Liver (tissue), 9 donors: Measurements from ENCODE around the gene DSG2. TPM values are rescaled to one million over a fixed set of nuclear protein-coding genes. Genes with fewer than 3 reads are reported as not detected.

Source experiments
- DNase-seq: peaks from one replicate; pipeline ENCODE4 v3.0.0-alpha.2; 2017; ENCODE audit warnings: low spot score
- H3K27ac ChIP-seq, 2 donors: one replicate each; pipeline ENCODE4 v1.7.0; 2013; ENCODE audit warnings: inconsistent platforms in 2 of 2, low read length in 2 of 2, control low read depth in 1 of 2, low read depth in 1 of 2, mild to moderate bottlenecking in 1 of 2
- H3K27me3 ChIP-seq, 4 donors: one replicate each; pipeline versions ENCODE4 v1.6.1 to v1.7.0; 2013; ENCODE audit warnings: low read length in 3 of 4, inconsistent platforms in 1 of 4, mild to moderate bottlenecking in 1 of 4, moderate library complexity in 1 of 4; ENCODE audit not compliant: control insufficient read depth in 4 of 4, insufficient read depth in 4 of 4
- H3K36me3 ChIP-seq, 4 donors: one replicate each; pipeline versions ENCODE4 v1.6.1 to v1.7.0; 2013; ENCODE audit warnings: low read length in 3 of 4, mild to moderate bottlenecking in 3 of 4, low read depth in 1 of 4, moderate library complexity in 1 of 4; ENCODE audit not compliant: control insufficient read depth in 4 of 4, insufficient read depth in 3 of 4
- H3K4me1 ChIP-seq, 4 donors: one replicate each; pipeline versions ENCODE4 v1.6.1 to v1.7.0; 2013; ENCODE audit warnings: low read length in 3 of 4, mild to moderate bottlenecking in 3 of 4, moderate library complexity in 1 of 4; ENCODE audit not compliant: control insufficient read depth in 4 of 4, insufficient read depth in 4 of 4
- H3K4me3 ChIP-seq, 3 donors: one replicate each; pipeline versions ENCODE4 v1.6.1 to v1.7.0; 2013; ENCODE audit warnings: low read length in 3 of 3, control low read depth in 1 of 3, low read depth in 1 of 3, mild to moderate bottlenecking in 1 of 3
- H3K9ac ChIP-seq, 2 donors: one replicate each; pipeline ENCODE4 v1.7.0; 2013; ENCODE audit warnings: low read length in 2 of 2, mild to moderate bottlenecking in 2 of 2, moderate library complexity in 2 of 2, control low read depth in 1 of 2, low read depth in 1 of 2
- H3K9me3 ChIP-seq, 4 donors: one replicate each; pipeline versions ENCODE4 v1.6.1 to v1.7.0; 2013; ENCODE audit warnings: low read length in 3 of 4; ENCODE audit not compliant: control insufficient read depth in 4 of 4
- ATF3 ChIP-seq: IDR thresholded peaks from 2 replicates; pipeline ENCODE4 v1.6.1; 2016; ENCODE audit warnings: antibody characterized with exemption
- EGR1 ChIP-seq, 2 donors: IDR thresholded peaks; 2 replicates each; pipeline ENCODE4 v1.6.1; 2016 to 2018; ENCODE audit warnings: antibody characterized with exemption in 2 of 2, low read depth in 2 of 2
- FOXA1 ChIP-seq: IDR thresholded peaks from 2 replicates; pipeline ENCODE4 v1.6.1; 2016; ENCODE audit warnings: antibody characterized with exemption
- FOXA2 ChIP-seq: IDR thresholded peaks from 2 replicates; pipeline ENCODE4 v1.6.1; 2016; ENCODE audit warnings: antibody characterized with exemption
- JUND ChIP-seq, 2 donors: IDR thresholded peaks; 2 replicates each; pipeline ENCODE4 v1.6.1; 2016; ENCODE audit warnings: antibody characterized with exemption in 2 of 2
- NR2F2 ChIP-seq: IDR thresholded peaks from 2 replicates; pipeline ENCODE4 v1.6.1; 2016; ENCODE audit warnings: antibody characterized with exemption
- RAD21 ChIP-seq, 2 donors: IDR thresholded peaks; 2 replicates each; pipeline ENCODE4 v1.6.1; 2016; ENCODE audit warnings: antibody characterized with exemption in 2 of 2, mild to moderate bottlenecking in 2 of 2
- RXRA ChIP-seq, 2 donors: IDR thresholded peaks; 2 replicates each; pipeline ENCODE4 v1.6.1; 2017 to 2018; ENCODE audit warnings: antibody characterized with exemption in 2 of 2, mild to moderate bottlenecking in 1 of 2
- SP1 ChIP-seq: IDR thresholded peaks from 2 replicates; pipeline ENCODE4 v1.6.1; 2018; ENCODE audit warnings: antibody characterized with exemption, mild to moderate bottlenecking
- TAF1 ChIP-seq: conservative IDR thresholded peaks from 2 replicates; pipeline ENCODE4 v1.6.1; 2016; ENCODE audit warnings: antibody characterized with exemption, mild to moderate bottlenecking
- YY1 ChIP-seq: IDR thresholded peaks from 2 replicates; pipeline ENCODE4 v1.6.1; 2016; ENCODE audit warnings: antibody characterized with exemption, mild to moderate bottlenecking
- ZBTB33 ChIP-seq: IDR thresholded peaks from 2 replicates; pipeline ENCODE4 v1.6.1; 2016; ENCODE audit warnings: antibody characterized with exemption
- WGBS: extraction: QIAGEN DNeasy Blood & Tissue Kit; methylation state at CpG from one replicate; pipeline ENCODE4 v1.1.7; 2013; 5-methylcytosine and 5-hydroxymethylcytosine counted together
- polyA plus RNA-seq, 2 donors: library from polyadenylated mRNA; stranded (reverse) in 1 of 2; unstranded in 1 of 2; fragments of 200-250 nt in 1 of 2; fragments of >200 nt in 1 of 2; fragmentation: Nextera tagmentation in 1 of 2; extraction: Ambion mirVana in 1 of 2; gene quantifications; one replicate each; pipeline versions ENCODE4 v1.2.1 to v1.2.3, GENCODE V29; 2013 to 2015
- total RNA-seq, 2 donors: library from RNA; depleted of rRNA; stranded (reverse); fragments of >200 nt; gene quantifications; one replicate each; pipeline ENCODE4 v1.2.3, GENCODE V29; 2014
- TF ChIP-seq, protein P1 (sequence below): IDR thresholded peaks from 2 replicates; pipeline ENCODE4 v1.6.1; 2016; ENCODE audit warnings: antibody characterized with exemption, mild to moderate bottlenecking
- TF ChIP-seq, protein P2 (sequence below): fragments of 150-350 bp; IDR thresholded peaks from 2 replicates; pipeline ENCODE4 v1.5.1; 2017; ENCODE audit warnings: improper control_type of control experiment, low read depth, low read length; ENCODE audit not compliant: missing input control
- donor health status: healthy.
- donor health status: healthy.
- donor health status: healthy.
- donor health status: healthy.
- donor health status: healthy.

DSG2 gene
- total and polyA plus RNA-seq, 4 donors, result 5.4 to 13.9 (median 9.6) TPM

DNA sequence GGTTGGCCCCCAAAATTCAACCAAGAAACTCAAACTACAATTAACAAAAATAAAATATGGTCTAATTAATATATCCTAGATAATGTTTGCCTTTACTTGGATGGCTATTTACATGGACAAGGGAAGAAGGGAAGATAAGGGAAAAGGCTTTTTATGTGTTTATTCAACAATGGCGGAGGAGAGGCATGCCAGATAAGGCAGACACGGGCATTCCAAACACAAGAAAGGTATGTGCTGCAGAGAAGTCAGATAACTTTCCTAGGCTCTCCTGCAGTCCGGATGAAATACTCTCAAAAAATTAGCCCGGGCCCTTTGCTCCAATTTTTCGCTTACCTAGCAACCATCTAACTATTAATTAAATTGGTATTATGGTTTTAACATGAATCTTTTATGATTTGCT lies 88.6 kb downstream of the DSG2 start:
- no peak overlapping the region for H3K27ac ChIP-seq
- no peaks in the 10 kb centered on the region for H3K27me3 ChIP-seq
- H3K36me3 ChIP-seq, result no peaks in the 10 kb centered on the region
- peaks cover 2 to 40% (median 21%) of the 10 kb centered on the region in 4 donors for H3K4me1 ChIP-seq
- WGBS, result 85% methylated on average over 5 of the region's 5 CpGs
- no peak overlapping the region for H3K9ac ChIP-seq
- peaks cover 0 to 2% (median 0%) of the 10 kb centered on the region in 4 donors for H3K9me3 ChIP-seq
- no peak overlapping the region for H3K4me3 ChIP-seq
- no peak for TF ChIP-seq ZBTB33
- TF ChIP-seq FOXA2, result no peak
- TF ChIP-seq, protein P1, sequence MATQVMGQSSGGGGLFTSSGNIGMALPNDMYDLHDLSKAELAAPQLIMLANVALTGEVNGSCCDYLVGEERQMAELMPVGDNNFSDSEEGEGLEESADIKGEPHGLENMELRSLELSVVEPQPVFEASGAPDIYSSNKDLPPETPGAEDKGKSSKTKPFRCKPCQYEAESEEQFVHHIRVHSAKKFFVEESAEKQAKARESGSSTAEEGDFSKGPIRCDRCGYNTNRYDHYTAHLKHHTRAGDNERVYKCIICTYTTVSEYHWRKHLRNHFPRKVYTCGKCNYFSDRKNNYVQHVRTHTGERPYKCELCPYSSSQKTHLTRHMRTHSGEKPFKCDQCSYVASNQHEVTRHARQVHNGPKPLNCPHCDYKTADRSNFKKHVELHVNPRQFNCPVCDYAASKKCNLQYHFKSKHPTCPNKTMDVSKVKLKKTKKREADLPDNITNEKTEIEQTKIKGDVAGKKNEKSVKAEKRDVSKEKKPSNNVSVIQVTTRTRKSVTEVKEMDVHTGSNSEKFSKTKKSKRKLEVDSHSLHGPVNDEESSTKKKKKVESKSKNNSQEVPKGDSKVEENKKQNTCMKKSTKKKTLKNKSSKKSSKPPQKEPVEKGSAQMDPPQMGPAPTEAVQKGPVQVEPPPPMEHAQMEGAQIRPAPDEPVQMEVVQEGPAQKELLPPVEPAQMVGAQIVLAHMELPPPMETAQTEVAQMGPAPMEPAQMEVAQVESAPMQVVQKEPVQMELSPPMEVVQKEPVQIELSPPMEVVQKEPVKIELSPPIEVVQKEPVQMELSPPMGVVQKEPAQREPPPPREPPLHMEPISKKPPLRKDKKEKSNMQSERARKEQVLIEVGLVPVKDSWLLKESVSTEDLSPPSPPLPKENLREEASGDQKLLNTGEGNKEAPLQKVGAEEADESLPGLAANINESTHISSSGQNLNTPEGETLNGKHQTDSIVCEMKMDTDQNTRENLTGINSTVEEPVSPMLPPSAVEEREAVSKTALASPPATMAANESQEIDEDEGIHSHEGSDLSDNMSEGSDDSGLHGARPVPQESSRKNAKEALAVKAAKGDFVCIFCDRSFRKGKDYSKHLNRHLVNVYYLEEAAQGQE, result no peak
- TF ChIP-seq, protein P2, sequence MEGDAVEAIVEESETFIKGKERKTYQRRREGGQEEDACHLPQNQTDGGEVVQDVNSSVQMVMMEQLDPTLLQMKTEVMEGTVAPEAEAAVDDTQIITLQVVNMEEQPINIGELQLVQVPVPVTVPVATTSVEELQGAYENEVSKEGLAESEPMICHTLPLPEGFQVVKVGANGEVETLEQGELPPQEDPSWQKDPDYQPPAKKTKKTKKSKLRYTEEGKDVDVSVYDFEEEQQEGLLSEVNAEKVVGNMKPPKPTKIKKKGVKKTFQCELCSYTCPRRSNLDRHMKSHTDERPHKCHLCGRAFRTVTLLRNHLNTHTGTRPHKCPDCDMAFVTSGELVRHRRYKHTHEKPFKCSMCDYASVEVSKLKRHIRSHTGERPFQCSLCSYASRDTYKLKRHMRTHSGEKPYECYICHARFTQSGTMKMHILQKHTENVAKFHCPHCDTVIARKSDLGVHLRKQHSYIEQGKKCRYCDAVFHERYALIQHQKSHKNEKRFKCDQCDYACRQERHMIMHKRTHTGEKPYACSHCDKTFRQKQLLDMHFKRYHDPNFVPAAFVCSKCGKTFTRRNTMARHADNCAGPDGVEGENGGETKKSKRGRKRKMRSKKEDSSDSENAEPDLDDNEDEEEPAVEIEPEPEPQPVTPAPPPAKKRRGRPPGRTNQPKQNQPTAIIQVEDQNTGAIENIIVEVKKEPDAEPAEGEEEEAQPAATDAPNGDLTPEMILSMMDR, result no peak
- no peak for TF ChIP-seq NR2F2
- no peak for TF ChIP-seq EGR1 (IDR thresholded peaks at IDR 0.05; ENCODE audit: low read depth in 2 of 2)
- TF ChIP-seq FOXA1, result no peak
- no peak for TF ChIP-seq ATF3
- TF ChIP-seq SP1, result no peak
- TF ChIP-seq RXRA (IDR thresholded peaks at IDR 0.05), result no peak
- no peak for TF ChIP-seq TAF1
- no peak for TF ChIP-seq RAD21 (IDR thresholded peaks at IDR 0.05)
- no peak for TF ChIP-seq JUND (IDR thresholded peaks at IDR 0.05)
- TF ChIP-seq YY1, result no peak
- DNase-seq, result no peak

GRCh38 chr18:31587529-31587928 lies 89.6 kb downstream of the DSG2 start:
- Histone ChIP-seq H3K36me3 (no peaks in the 10 kb centered on the region), H3K9me3 (peaks cover 0 to 2% (median 0%) of the 10 kb centered on the region in 4 donors), H3K27ac (no peak overlapping the region), H3K27me3 (no peaks in the 10 kb centered on the region), H3K4me3 (no peak overlapping the region), H3K4me1 (peaks cover 2 to 32% (median 16%) of the 10 kb centered on the region in 4 donors), H3K9ac (no peak overlapping the region)
- no peak for TF ChIP-seq FOXA2
- no peak for TF ChIP-seq FOXA1
- TF ChIP-seq, protein P2, result no peak
- TF ChIP-seq ATF3, result no peak
- no peak for TF ChIP-seq NR2F2
- no peak for TF ChIP-seq RXRA (IDR thresholded peaks at IDR 0.05)
- TF ChIP-seq, protein P1, result no peak
- 82% methylated on average over 4 of the region's 4 CpGs for WGBS
- no peak for DNase-seq
